ENCODE results near the gene RBM4.

Gene RBM4

GRCh38 chr11:66649903-66650302, 11.4 kb downstream of the RBM4 start:
- in situ Hi-C loops (cut with MboI; ENCODE audit: low sequenced_read_pairs) = no loop called here

GRCh38 chr11:66651016-66651415, 12.5 kb downstream of the RBM4 start:
- in situ Hi-C loops (cut with MboI; ENCODE audit: low sequenced_read_pairs) = no loop called here

- in situ Hi-C loops (cut with MboI; ENCODE audit: low sequenced_read_pairs) = no loop called here
These were observed 14.1 kb downstream of the RBM4 start for GRCh38 chr11:66652651-66653050.

GRCh38 chr11:66653123-66653522, 14.6 kb downstream of the RBM4 start:
- in situ Hi-C loops (cut with MboI; ENCODE audit: low sequenced_read_pairs) = no loop called here

- in situ Hi-C loops (cut with MboI; ENCODE audit: low sequenced_read_pairs) = no loop called here
These were observed 21.3 kb downstream of the RBM4 start for GRCh38 chr11:66659763-66660162.

GRCh38 chr11:66663741-66664296, 25.3 kb downstream of the RBM4 start:
- in situ Hi-C loops (cut with MboI; ENCODE audit: low sequenced_read_pairs) = no loop called here

GRCh38 chr11:66665369-66665768, 26.9 kb downstream of the RBM4 start:
- in situ Hi-C loops (cut with MboI; ENCODE audit: low sequenced_read_pairs) = no loop called here

- in situ Hi-C loops (cut with MboI; ENCODE audit: low sequenced_read_pairs) = no loop called here
These were observed 32.3 kb downstream of the RBM4 start for GRCh38 chr11:66670816-66671215.

- in situ Hi-C loops (cut with MboI; ENCODE audit: low sequenced_read_pairs) = no loop called here
These were observed 36.6 kb downstream of the RBM4 start for GRCh38 chr11:66674964-66675602.

- in situ Hi-C loops (cut with MboI; ENCODE audit: low sequenced_read_pairs) = no loop called here
These were observed 37.9 kb downstream of the RBM4 start for GRCh38 chr11:66676282-66676919.

- in situ Hi-C loops (cut with MboI; ENCODE audit: low sequenced_read_pairs) = no loop called here
These were observed 38.6 kb downstream of the RBM4 start for GRCh38 chr11:66676931-66677598.

GRCh38 chr11:66677599-66678375, 39.3 kb downstream of the RBM4 start, which contains the start of gene RBM4B:
Gene RBM4B (minus strand): TSS chr11:66677887. CDS start chr11:66677079, 808 bp downstream.
- in situ Hi-C loops (cut with MboI; ENCODE audit: low sequenced_read_pairs) = no loop called here

- in situ Hi-C loops (cut with MboI; ENCODE audit: low sequenced_read_pairs) = no loop called here
These were observed 42.6 kb downstream of the RBM4 start for GRCh38 chr11:66680966-66681645.

GRCh38 chr11:66683877-66684276, 45.4 kb downstream of the RBM4 start:
- in situ Hi-C loops (cut with MboI; ENCODE audit: low sequenced_read_pairs) = no loop called here

- in situ Hi-C loops (cut with MboI; ENCODE audit: low sequenced_read_pairs) = no loop called here
These were observed 46.1 kb downstream of the RBM4 start for GRCh38 chr11:66684635-66685034.

- in situ Hi-C loops (cut with MboI; ENCODE audit: low sequenced_read_pairs) = no loop called here
These were observed 47.0 kb downstream of the RBM4 start for GRCh38 chr11:66685276-66686099.

- in situ Hi-C loops (cut with MboI; ENCODE audit: low sequenced_read_pairs) = no loop called here
These were observed 47.7 kb downstream of the RBM4 start for GRCh38 chr11:66686100-66686785.

- in situ Hi-C loops (cut with MboI; ENCODE audit: low sequenced_read_pairs) = no loop called here
These were observed 48.6 kb downstream of the RBM4 start for GRCh38 chr11:66686801-66687750.

All from HL-60/S4 treated with phorbol 12-myristate 13-acetate at 8.2 ng/mL for 4 days and 3 days (cell line).